Activated naive CD4-positive, alpha-beta T cell treated with Interleukin-2 at 50 U/mL for 16 hours (primary cell): ENCODE measurements around the gene SGCA.

Source experiments
- DNase-seq: peaks from one replicate; pipeline ENCODE4 v3.0.0-alpha.2; 2020

SGCA gene

GRCh38 chr17:50165867-50166517 lies at the start of gene SGCA:
Gene SGCA, plus strand, starts transcription at chr17:50166005. Its CDS starts 36 bp downstream, at chr17:50166041.
- DNase-seq = no peak

DNA sequence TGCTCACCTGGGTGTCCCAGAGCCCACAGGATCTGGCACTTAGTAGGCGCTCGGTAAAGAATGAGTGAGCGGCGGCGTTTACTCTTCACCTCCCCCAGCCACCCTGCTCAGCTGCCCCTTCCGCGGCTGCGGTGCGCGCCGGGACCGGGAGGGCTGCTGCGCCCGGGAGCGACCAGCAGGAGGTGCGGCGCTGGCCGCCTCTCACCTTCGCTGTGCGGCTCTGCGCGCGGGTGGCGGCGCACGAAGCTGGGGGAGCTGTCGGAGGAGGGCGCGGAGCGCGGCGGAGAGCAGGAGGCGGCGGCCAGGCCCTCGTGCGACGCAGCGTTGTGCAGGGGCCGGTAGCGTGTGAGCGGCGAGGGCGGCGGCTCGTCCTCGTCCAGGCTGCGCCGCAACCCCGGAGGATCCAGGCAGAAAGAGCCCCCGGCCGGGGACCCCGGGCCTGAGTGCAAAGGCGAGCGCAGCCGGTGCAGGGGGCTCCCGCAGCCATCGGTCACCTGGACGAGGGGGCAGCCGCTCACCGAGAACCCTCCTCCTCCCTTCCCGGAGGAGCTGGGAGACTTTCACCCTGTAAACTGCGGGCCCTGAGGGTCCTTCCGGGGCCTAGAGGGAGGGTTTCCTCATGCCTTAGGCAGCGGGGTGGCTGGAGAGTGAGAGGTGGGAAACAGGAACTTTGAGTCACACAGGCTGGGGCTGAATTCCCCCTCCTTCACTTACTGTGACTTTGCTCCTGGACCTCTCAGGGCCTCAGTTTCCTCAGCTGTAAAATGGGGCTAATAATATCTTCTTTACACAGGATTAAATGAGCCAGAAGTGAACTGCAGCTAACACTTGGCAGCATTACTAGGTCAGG lies 48.4 kb upstream of the SGCA start:
- peak; percentile 71 for DNase-seq

DNA sequence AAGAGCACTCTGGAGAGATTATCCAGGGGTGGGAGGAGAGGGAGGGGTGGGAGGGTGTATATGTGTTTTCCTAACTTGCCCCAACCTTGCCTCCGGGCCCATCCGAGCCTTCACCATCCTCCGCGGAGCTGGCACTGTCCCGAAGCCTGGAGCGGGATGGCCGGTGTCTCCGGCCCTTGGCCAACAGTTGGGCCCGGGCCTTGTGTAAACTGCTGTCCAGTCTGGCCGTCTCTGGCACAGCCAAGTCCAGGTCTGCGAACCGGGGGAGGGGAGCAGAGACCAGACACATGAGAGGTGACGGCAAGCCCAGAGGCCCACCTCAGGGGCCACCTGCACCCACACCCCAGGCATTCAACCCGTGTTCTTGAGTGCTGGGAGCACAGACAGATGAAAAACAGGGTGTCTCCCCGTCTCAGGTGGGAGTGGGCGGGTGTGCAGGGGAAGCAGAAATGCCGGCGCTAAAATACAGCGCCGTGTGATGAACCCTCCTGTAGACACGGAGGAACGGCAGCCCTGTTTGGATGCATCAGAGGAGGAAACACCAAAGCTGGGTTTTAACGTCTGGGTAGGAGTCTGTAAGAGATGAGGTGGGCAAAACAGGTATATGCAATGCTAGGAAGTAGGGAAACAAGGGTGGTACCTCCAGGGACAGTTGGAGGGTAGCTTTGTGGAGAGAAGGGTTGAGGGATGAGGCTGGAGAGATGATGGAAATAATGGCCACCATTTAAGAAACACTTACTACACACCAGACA lies 47.6 kb upstream of the SGCA start:
- no peak for DNase-seq

DNA sequence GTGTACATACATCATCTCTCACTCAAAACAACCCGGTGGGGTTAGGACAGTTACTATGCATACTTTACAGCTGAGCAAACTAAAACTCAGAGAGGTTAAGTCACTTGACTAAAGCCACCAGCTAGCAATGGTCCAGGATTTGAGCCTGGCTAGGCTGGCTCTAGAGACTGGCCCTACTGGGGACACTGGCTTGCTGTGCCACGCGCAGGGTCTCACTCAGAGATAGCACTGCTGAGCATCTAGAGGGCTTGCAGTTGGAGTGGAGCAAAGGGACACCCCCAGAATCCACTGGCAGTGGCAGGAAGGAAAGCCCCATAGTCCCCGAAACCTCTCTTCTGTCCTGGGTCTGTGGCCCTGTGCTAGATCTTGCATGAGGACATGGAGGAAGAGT lies 47.0 kb upstream of the SGCA start:
- no peak for DNase-seq

DNA sequence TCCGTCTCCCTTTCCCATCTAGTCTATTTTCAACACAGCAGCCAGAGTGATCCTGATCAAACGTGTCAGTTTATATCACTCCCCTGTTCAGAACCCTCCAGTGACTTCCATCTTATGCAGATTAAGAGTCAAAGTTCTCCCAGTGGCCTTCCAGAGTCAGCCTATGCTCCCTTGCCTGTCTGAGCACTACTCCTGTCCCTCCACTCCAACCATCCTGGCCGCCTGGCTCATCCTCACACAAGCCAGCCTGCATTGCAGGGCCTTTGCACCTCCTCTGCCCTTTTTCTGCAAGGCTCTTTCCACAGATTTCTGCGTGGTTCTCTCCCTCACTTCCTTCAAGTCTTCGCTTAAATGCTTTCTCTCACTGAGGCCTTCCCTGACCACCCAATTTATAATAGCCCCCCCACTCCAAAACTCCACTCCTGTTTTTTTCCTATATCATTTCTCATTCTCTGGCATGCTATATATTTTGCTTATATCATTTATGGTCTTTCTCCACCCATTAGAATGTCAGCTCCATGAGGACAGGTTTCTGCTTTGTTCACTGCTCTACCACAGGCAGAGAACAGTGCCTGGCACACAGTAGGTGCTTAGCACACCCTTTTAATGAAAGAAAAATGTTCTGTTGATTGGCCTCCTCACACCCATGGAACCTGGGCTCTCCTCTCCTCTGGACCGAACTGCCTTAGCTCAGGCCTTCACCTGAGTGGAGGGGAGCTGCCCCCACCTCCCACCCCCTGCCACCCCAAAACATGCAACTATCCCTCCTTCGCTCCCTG lies 45.1 kb upstream of the SGCA start:
- DNase-seq = no peak

DNA sequence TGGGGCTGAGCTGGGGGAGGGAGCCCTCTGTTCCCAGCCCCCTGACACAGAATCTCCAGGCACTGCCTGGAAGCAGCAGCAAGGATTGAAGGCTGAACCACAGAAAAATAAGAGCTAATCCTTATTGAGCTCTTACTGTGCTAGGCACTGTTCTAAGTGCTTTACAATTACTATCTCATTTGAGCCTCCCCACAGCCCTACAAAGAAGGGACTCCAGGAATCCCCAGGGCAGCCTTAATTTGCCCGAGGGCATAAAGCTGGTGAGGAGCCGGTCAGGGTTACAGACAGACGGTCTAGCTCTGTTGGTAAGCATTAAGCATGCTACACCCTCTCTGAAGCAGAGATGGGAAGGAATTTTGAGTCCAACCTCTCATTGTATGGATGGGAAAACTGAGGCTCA lies 42.9 kb upstream of the SGCA start:
- DNase-seq = no peak

- no peak for DNase-seq
Measured at GRCh38 chr17:50123649-50124349, 42.0 kb upstream of the SGCA start.

DNA sequence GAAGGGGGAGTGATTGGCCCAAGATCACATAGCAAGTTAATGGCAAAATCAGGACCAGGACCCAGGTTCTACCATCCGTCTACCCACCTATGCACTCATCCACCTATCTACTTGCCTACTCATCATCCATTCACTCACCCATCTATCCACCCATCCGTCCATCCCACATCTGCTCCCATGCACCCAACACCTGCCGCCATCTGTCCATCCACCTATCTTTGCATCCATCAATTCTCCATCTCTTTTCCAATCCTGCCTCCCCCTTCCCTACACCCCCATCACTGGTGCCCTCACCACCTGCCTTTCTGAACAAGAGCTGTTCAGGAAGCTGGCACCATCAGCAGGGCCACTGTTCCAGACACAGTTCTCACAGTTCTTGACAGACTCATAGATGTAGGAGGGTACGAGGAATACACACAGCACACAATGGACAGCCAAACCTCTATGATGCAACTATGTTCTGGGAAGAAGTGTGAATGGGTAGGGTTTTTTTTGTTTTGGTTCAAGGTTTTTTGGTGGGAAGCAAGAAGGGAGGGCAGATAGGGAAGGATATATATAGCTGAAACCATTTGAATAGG lies 40.3 kb upstream of the SGCA start:
- DNase-seq = no peak

DNA sequence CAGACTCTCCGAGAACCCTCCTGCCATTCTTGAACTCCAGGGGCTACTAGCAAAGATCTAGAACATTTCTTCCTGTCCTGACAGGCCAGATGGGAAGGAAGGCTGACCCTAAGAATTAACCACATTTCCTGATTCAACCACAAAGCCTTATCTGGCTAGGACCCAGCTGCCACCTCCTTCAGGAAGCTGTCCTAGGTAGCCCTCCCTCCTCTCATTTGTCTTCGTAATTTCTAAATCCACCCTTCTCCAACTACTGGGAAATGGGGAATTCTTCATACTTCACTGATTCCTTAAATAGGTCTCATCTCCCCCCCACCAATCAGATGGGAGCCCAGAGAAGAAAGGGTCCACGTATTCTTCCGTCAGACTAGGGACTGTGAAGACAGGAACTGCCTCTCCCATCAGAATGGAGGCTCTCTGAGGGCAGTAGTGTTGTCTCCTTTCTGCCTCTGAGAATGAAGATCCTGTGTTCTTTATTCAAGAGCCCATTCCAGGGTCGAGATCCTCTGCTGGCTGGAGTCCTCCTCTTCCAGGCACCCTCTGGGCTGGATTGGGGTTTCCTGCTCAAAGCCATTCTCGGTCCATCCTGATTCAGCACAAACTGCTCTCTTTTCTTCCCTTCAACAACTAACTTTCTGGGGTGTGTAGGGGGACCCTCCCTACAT lies 38.0 kb upstream of the SGCA start:
- DNase-seq = no peak

DNA sequence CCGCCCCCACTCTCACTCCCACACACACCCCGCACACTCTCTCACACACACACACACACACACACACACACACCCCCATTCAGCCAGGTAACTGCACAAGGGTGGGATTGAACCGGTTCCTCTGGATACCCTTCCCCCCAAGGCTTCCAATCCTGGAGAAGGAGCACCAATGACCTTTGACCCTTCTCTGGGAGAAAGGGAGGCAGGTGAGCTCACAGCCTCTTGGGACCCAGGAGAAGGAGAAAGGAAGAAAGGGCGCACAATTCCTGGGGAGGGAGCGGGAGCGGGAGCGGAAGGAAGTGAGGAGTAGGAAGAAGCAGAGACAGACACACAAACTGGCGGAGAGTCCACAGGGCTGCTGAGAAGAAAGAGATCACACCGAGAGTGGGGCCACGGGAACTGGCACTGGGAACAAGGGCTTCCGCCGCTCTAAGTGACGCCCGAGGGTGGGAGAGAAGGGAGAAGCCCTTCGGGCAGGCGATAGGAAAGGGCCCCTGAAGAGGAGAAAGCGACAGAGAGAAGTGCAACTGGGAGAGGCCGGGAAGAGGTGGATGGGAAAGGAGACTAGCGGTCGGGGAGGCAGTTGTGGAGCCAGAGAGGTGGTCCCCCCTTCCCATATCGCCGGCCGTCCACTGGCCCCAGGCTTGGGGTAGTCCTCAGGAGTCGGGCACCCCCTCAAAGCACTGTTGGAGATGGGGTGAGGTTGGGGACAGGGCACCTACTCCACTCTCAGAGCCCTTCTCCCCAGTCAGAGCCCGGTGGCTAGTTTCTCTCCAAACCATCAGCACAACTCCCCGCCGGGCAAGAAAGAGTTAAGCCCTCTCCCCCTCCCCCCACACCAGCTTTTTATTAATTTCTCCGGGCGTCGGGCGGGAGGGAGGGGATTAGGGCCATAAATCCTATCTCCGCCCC lies 37.1 kb upstream of the SGCA start:
- no peak for DNase-seq

DNA sequence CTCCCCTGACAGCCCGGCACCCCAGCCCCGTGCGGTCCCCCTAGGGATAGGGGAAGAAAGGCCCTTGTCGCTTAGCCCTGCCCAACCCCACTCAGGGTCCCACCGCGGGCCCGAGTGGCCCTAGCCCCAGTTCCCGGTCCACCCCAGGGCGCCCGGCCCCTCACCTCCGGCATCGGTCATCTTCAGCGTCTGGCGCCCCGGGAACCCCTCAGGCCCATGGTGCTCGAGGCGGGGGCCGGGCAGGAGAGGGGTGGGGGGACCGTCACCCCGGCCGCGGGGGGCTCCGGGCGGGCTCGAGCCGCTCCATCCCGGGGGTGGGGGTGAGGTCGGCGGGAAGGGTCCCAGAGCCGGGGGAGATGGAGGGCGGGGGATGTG lies 36.5 kb upstream of the SGCA start:
- DNase-seq = no peak

DNA sequence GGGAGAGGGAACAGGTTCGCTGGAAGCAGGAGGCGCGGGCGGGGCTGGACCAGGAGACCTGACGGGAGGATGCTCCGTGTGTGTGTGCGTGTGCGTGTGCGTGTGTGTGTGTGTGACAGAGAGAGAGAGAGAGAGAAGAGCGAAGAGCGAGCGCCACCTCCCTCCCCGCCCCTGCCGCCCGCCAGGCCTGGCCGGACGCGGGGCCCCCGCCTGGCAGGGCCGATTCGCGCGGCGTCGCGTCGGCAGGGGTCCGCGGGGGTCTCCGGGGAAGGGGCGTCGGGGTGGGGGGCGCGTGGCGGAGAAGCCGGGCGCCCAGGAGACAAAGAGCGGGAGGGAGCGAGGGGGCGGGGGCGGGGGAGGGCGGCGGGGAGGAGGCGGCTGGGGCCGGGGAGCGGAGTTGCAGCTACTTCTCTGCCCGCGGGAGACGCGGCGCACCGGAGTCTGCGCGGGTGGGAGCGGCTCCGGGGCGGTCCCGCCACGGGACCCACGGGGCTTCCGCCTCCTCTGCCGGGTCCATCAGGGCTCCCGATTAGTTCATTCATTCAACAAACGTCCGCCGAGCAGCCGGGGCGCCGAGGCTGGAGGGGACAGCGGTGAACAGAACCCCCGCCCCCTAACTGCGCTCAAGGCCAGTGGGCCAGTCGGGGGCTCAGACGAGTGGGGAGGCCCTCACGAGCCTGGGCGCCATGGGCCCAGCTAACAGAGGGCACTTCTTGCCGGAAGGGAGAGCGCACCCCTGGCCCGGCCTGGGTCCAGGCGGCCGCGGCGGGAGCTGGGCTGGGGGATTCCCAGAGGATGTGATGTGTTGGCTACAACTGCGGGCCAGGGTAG lies 35.9 kb upstream of the SGCA start, which contains the start of gene SAMD14:
SAMD14 (minus strand) TSS at position 433 of the 831 bp plus-strand sequence. CDS start 5,201 bp downstream, outside the sequence.
- DNase-seq = peak; percentile 50

DNA sequence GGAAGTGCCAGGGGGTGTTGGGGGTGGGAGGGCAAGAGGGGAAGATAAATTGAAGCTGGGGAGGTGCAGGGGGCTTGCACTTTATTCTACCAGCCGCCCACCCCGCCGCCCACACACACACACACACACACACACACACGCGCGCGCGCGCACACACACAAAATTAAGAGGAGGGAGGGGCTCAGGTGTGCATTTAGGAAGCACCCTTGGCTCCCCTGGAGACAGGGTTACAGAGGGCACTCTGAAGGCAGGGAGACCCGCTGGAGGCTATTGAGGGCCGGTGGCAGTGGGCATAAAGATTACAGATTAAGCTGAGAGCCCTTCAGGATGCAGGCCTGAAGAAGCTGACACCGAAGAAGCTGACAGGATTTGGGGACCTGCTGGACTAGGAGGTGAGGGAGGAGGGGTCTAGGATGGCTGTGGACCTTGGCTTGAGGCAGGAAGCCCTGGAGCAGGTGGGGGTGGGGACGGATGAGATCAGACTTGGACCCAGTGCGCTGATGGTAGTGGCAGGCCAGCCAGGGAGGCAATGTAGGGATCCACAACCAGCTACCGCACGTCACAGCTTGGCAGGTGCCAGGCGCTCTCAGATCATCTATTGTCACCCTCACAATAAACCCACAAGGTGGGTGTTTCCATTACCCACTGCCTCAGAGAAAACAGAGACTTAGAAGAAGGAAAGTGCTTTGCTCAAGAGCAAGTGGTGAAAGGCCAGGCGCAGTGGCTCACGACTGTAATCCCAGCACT lies 35.1 kb upstream of the SGCA start:
- no peak for DNase-seq

GRCh38 chr17:50132104-50132794 lies 33.6 kb upstream of the SGCA start:
- DNase-seq = no peak

DNA sequence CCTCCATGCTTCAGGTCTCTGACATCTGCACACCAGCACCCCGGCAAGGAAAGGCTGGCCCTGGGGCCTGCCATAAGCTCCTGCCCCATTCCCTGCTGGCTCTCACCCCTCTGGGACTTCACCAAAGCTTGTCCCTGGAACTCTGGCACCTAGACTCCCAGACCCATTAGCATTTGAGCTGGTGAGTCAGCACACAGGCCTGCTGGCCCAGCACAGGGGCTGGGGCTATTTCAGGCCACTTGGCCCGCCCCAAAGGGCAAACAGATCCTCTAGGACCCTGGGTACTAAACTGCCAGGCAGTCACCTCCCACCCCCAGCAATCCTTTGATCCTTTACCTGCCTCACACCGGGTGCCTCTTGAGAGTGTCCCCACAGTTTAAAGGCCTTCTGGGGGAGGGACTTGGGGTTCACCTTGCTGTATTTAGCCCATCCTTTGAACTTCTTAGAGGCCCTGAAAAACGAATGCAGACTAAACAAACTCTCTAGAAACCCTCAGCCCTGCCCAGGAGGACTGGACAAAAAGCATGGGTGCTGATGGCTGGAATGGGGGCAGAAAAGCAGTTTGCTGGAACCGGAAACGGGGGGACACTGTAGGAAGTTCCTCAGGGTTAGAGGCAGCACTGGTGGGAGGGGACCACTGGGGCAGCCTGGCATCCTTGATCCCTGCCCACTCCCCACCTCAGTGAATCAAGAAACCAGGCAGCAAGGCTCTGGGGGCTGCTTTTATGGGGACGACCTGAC lies 32.6 kb upstream of the SGCA start:
- no peak for DNase-seq

DNA sequence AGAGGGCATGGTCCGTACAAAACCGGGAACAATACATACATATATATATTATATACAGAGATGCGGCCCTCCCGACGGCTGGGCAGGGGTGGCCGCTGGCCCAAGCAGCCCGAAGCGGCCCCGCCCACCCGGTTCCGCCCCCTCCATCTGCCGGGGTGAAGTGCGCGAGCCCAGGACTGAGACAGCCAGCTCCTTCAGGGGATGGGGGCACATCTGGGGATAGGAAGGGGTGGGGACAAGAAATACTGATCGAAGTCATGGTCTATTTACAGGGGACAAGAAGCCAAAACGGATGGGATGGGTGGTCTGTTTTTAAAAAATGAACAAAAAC lies 32.1 kb upstream of the SGCA start:
- DNase-seq = no peak
